Subcutaneous abdominal adipose tissue (tissue), 5 donors: ENCODE results near the gene LILRB5.
"Not testable (repeated sequence)": the region's sequence is repeated elsewhere in the genome, so short reads cannot be mapped to it uniquely, and the experiment has no call there.

ENCODE experiments used
- H3K27ac ChIP-seq: one replicate; pipeline ENCODE4 v1.7.0; 2013; ENCODE audit warnings: low read depth, mild to moderate bottlenecking, inconsistent platforms, low read length, moderate library complexity
- H3K27me3 ChIP-seq, 5 donors: one replicate each; pipeline ENCODE4 v1.7.0; 2013; ENCODE audit warnings: low read length in 5 of 5, inconsistent platforms in 1 of 5; ENCODE audit not compliant: control insufficient read depth in 5 of 5, insufficient read depth in 4 of 5
- H3K36me3 ChIP-seq, 5 donors: one replicate each; pipeline ENCODE4 v1.7.0; 2013; ENCODE audit warnings: low read length in 5 of 5; ENCODE audit not compliant: control insufficient read depth in 5 of 5, insufficient read depth in 5 of 5
- H3K4me1 ChIP-seq, 5 donors: one replicate each; pipeline ENCODE4 v1.7.0; 2013; ENCODE audit warnings: low read length in 5 of 5, mild to moderate bottlenecking in 3 of 5, moderate library complexity in 1 of 5; ENCODE audit not compliant: control insufficient read depth in 5 of 5, insufficient read depth in 5 of 5
- H3K4me3 ChIP-seq, 5 donors: one replicate each; pipeline ENCODE4 v1.7.0; 2013; ENCODE audit warnings: low read length in 5 of 5, low read depth in 1 of 5
- H3K9ac ChIP-seq, 5 donors: one replicate each; pipeline ENCODE4 v1.7.0; 2013; ENCODE audit warnings: low read length in 5 of 5, mild to moderate bottlenecking in 4 of 5, moderate library complexity in 3 of 5
- H3K9me3 ChIP-seq, 5 donors: one replicate each; pipeline ENCODE4 v1.7.0; 2013; ENCODE audit warnings: low read length in 5 of 5; ENCODE audit not compliant: control insufficient read depth in 5 of 5
- donor health status: healthy.
- donor health status: healthy.
- donor health status: healthy.
- donor health status: healthy.
- donor health status: healthy.

Gene LILRB5

DNA sequence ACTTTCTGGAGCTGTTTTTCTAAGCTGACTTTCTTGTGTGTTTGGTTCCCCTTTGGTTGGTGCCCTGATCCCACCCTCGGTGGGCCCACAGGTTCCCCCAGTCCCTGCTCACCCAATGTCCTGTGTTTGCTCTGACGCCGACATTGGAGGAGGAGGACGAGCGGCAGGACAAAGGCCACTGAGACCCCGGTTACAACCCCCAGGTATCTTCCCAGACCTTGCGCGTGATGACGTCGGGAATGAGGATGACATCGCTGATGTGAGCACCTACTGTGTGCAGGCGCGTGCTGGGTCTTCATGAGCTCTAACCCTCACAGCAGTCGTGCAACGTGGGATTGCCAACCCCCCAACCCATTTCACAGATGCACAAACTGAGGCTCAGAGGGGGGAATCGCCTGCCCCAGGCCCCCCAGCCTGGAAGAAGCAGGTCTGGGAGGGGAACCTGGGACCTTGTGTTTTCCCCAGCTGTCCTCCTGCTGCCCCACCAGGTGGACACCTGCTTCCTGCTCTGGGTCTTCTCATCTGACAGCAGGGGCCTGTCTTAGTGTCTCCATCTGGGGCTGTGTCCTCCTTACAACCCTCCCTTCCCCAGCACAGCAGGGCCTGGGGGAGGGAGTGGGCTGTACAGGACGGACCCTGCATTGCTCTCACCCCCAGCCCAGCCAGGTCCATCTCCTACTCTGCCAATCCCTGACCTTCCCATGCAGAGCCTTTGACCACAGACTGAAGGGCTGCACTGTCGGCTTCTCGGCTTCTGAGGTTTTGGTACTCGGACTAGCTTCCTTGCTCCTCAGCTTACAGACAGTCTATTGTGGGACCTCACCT lies 9.8 kb downstream of the LILRB5 start:
- H3K27ac ChIP-seq: peak overlapping the region; percentile 23
- peak overlapping the region in 1 of 5 donors; percentile 11 for H3K4me3 ChIP-seq
- no peak overlapping the region for H3K9ac ChIP-seq
- no peaks in the 10 kb centered on the region for H3K9me3 ChIP-seq
- peaks cover 0 to 13% (median 3%) of the 10 kb centered on the region in 5 donors for H3K27me3 ChIP-seq
- peaks cover 0 to 20% (median 8%) of the 10 kb centered on the region in 5 donors for H3K4me1 ChIP-seq
- H3K36me3 ChIP-seq: no peaks in the 10 kb centered on the region

- peaks cover 0 to 9% (median 0%) of the 10 kb centered on the region in 5 donors for H3K27me3 ChIP-seq
- H3K4me3 ChIP-seq: no peak overlapping the region
- H3K9ac ChIP-seq: no peak overlapping the region
- no peaks in the 10 kb centered on the region for H3K36me3 ChIP-seq
- H3K27ac ChIP-seq: no peak overlapping the region
- peaks cover 0 to 20% (median 8%) of the 10 kb centered on the region in 5 donors for H3K4me1 ChIP-seq
- H3K9me3 ChIP-seq: no peaks in the 10 kb centered on the region
Measured at GRCh38 chr19:54245936-54246335, 11.1 kb downstream of the LILRB5 start.

DNA sequence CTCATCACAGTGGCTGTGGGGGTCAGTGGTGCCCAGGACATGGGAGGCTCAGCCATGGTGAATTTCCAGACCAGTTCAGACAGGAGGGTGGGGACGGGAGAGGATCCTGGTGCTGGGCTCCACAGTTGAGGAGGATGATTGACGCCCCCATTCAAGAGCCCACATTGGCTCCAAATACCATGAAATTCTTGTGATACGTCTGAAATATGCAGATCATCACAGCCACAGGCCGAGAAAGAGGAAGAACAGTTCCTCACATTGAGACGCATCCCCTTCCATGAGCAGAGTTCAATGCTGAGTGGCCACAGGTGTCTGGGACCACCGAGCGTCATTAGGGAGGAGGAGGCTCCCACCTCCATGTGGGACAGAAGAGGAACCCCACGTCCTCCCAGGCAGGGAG lies 13.3 kb downstream of the LILRB5 start:
- H3K9me3 ChIP-seq, H3K9ac ChIP-seq, H3K36me3 ChIP-seq, H3K4me3 ChIP-seq, H3K27ac ChIP-seq: not testable (repeated sequence)
- Histone ChIP-seq H3K27me3 (peaks cover 0 to 15% (median 5%) of the 10 kb centered on the region in 5 donors), H3K4me1 (peaks cover 0 to 20% (median 8%) of the 10 kb centered on the region in 5 donors)

- H3K27ac ChIP-seq, H3K9me3 ChIP-seq, H3K4me1 ChIP-seq, H3K36me3 ChIP-seq, H3K9ac ChIP-seq, H3K4me3 ChIP-seq: not testable (repeated sequence)
- peaks cover 0 to 12% (median 4%) of the 10 kb centered on the region in 5 donors for H3K27me3 ChIP-seq
Measured at GRCh38 chr19:54242646-54243045, 14.4 kb downstream of the LILRB5 start, which contains the start of gene LILRA6. LILRA6 (minus strand) TSS chr19:54242790.

GRCh38 chr19:54242234-54242633 lies 14.8 kb downstream of the LILRB5 start:
- not testable (repeated sequence) for H3K27ac ChIP-seq, H3K4me1 ChIP-seq, H3K9ac ChIP-seq, H3K36me3 ChIP-seq, H3K27me3 ChIP-seq, H3K4me3 ChIP-seq, H3K9me3 ChIP-seq

DNA sequence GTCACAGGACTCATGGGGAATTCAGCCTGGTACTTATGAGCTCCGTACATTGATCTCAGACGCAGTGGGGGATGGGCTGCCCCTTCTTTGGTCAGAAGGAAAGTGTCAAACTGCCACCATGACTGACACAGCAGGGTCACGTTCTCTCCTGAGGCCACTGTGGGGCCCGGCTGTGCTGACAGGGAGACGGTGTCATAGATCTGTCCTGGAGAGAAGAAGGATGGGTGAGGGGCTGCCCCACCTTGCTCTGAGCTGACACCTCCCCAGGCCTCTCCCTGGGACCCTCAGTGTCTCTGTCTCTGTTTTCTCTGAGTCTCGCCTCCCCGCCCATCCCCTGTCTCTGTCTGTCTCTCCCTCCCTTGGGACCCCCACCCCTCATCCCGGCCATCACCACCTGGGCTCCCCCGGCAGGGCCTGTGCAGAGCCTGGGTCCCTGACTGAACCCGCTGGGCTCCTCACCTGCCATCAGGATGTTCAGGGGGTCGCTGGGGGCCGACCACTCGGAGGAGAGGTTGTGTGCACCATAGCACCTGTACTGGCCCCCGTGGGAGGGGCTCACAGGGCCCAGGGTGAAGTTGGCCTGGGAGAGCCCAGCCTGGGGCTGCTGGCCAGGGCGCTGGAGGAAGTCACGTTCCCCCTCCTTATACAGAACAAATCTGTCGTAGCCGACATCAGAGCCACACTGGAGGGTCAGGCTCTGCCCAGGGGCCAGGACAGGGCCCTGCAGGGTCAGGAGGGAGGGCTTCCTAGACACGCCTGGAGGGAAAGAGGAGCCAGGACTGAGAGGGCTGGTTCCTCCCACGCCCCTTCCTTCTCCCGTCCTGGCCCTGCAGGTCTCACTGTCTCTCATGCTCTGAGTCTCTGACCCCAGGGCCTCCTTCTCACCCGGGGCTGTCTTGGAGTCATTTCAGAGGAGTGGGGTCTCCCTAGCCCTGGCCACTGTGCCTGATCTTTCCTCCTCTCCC lies 16.4 kb downstream of the LILRB5 start:
- H3K4me1 ChIP-seq, H3K36me3 ChIP-seq, H3K4me3 ChIP-seq, H3K9ac ChIP-seq, H3K27ac ChIP-seq, H3K27me3 ChIP-seq, H3K9me3 ChIP-seq: not testable (repeated sequence)

DNA sequence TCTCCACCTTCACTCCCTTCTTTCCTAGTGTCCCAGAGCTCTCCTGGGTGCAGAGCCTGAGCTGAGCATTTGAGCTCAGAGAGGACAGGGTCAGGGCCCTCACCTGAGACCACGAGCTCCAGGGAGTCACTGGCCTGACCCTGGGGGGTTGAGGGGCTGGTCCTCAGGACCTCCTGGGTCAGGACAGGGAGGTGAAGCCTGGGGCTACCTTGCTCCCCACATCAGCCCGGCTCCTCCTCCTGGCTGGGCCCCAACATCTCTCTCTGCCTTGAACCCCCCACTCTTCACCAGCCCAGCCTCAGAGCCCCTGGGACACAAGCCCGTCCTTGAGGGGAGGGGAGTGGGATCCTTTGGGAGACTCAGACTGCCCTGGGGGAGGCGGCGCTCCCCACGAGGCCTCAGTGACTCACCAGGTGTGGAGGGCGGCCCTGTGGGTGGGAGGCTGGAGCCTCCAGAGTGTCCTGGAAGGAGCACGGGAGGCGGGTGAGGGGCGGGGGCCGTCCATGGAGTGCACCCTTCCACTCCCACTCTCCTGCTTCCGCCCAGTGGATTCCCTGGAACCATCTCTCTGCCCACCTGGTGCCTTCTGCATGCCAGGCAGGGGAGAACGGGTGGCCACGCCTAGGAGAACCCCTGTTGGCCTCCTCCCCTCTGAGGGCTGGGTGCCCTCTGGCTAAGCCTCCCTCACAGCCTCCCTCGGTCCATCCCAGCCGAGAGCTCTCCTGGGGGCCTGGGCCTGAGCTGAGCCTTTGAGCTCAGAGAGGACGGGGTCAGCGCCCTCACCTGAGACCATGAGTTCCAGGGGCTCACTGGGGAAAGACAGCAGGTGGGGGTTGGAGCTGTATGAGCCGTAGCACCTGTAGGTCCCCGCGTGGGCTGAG lies 17.3 kb downstream of the LILRB5 start:
- H3K9me3 ChIP-seq, H3K4me3 ChIP-seq, H3K4me1 ChIP-seq, H3K27ac ChIP-seq, H3K36me3 ChIP-seq, H3K9ac ChIP-seq, H3K27me3 ChIP-seq: not testable (repeated sequence)

- Histone ChIP-seq H3K4me1 (peaks cover 0 to 2% (median 0%) of the 10 kb centered on the region in 5 donors), H3K4me3 (no peak overlapping the region), H3K27me3 (peaks cover 0 to 15% (median 9%) of the 10 kb centered on the region in 5 donors), H3K9ac (no peak overlapping the region), H3K36me3 (no peaks in the 10 kb centered on the region), H3K27ac (no peak overlapping the region), H3K9me3 (peaks cover 0 to 2% (median 0%) of the 10 kb centered on the region in 5 donors)
Measured at GRCh38 chr19:54233941-54234340, 23.1 kb downstream of the LILRB5 start.

- no peak overlapping the region for H3K27ac ChIP-seq
- H3K4me3 ChIP-seq: no peak overlapping the region
- H3K9ac ChIP-seq: no peak overlapping the region
Measured at GRCh38 chr19:54231077-54231931, 25.8 kb downstream of the LILRB5 start.

More at GRCh38 chr19:54231077-54231931, 25.8 kb downstream of the LILRB5 start:
- H3K27me3 ChIP-seq: peaks cover 0 to 14% (median 9%) of the 10 kb centered on the region in 5 donors
- peaks cover 0 to 2% (median 0%) of the 10 kb centered on the region in 5 donors for H3K4me1 ChIP-seq
- no peaks in the 10 kb centered on the region for H3K36me3 ChIP-seq
- peaks cover 0 to 2% (median 0%) of the 10 kb centered on the region in 5 donors for H3K9me3 ChIP-seq
